Heart left ventricle (tissue), 16 donors: ENCODE results near the gene NMRAL1. TPM values are rescaled to one million over a fixed set of nuclear protein-coding genes. Genes with fewer than 3 reads are reported as not detected.

Experiments used
- ATAC-seq, 4 donors: fragments of 200-7000 bp; cut with Tn5 transposase; one replicate each; pipeline ENCODE4 v1.9.1; 2020 to 2022; ENCODE audit warnings: moderate library complexity in 4 of 4, mild to moderate bottlenecking in 3 of 4, moderate number of reproducible peaks in 1 of 4
- DNase-seq, 5 donors: peaks; one replicate each; pipeline ENCODE4 v3.0.0-alpha.2; 2020
- H3K27ac ChIP-seq, 12 donors: fragments of 200-600 bp; sonication (generic) in 4 of 12; one replicate each; pipeline versions ENCODE4 v1.5.0 to v1.8.0; 2016 to 2022; ENCODE audit warnings: mild to moderate bottlenecking in 2 of 12
- H3K27me3 ChIP-seq, 9 donors: fragments of 200-600 bp; sonication (generic) in 2 of 9; one replicate each; pipeline versions ENCODE4 v1.5.1 to v1.8.0; 2016 to 2022; ENCODE audit warnings: mild to moderate bottlenecking in 3 of 9
- H3K36me3 ChIP-seq, 9 donors: fragments of 200-600 bp; sonication (generic) in 2 of 9; one replicate each; pipeline versions ENCODE4 v1.5.0 to v1.8.0; 2018 to 2022; ENCODE audit warnings: mild to moderate bottlenecking in 2 of 9
- H3K4me1 ChIP-seq, 12 donors: fragments of 200-600 bp; sonication (generic) in 4 of 12; one replicate each; pipeline versions ENCODE4 v1.5.0 to v1.8.0; 2016 to 2022; ENCODE audit warnings: mild to moderate bottlenecking in 3 of 12
- H3K4me3 ChIP-seq, 12 donors: fragments of 200-600 bp; sonication (generic) in 4 of 12; one replicate each; pipeline versions ENCODE4 v1.5.0 to v1.8.0; 2017 to 2022; ENCODE audit warnings: mild to moderate bottlenecking in 9 of 12, moderate library complexity in 4 of 12
- H3K9me3 ChIP-seq, 12 donors: fragments of 200-600 bp; sonication (generic) in 4 of 12; one replicate each; pipeline versions ENCODE4 v1.5.0 to v1.8.0; 2016 to 2022; ENCODE audit warnings: mild to moderate bottlenecking in 1 of 12
- CTCF ChIP-seq, 12 donors: fragments of 200-600 bp; sonication (generic) in 4 of 12; IDR thresholded peaks; one replicate each; pipeline versions ENCODE4 v1.5.0 to v1.8.0; 2018 to 2022; ENCODE audit warnings: antibody characterized with exemption in 12 of 12, mild to moderate bottlenecking in 5 of 12
- POLR2A ChIP-seq, 2 donors: fragments of 450-650 bp; IDR thresholded peaks; one replicate each; pipeline ENCODE4 v1.6.1; 2017; ENCODE audit warnings: antibody characterized with exemption in 2 of 2, mild to moderate bottlenecking in 2 of 2, moderate library complexity in 2 of 2
- WGBS, 4 donors: extraction: QIAGEN DNeasy Blood & Tissue Kit in 2 of 4; methylation state at CpG; one replicate each; pipeline versions ENCODE4 v1.1.5 to v1.1.7; 2013 to 2018; 5-methylcytosine and 5-hydroxymethylcytosine counted together
- intact Hi-C, 10 donors: fragments of 100-400 bp; cut with DNase I; formaldehyde crosslinking; loops; one replicate each; pipeline versions ENCODE4 v1.11.1 to v1.14.2; 2022
- polyA plus RNA-seq, 2 donors: library from polyadenylated mRNA; stranded (reverse); fragments of 200-250 nt; gene quantifications; one replicate each; pipeline ENCODE4 v1.2.3, GENCODE V29; 2013
- total RNA-seq, 9 donors: library from RNA; depleted of rRNA in 2 of 9; stranded (reverse); fragments of >200 nt in 2 of 9; fragmentation: NEBNext Ultra II Directional in 3 of 9; extraction: Animal tissue kit (Norgen Biotek cat#: 25700) in 3 of 9; gene quantifications; one replicate each; pipeline versions ENCODE4 v1.1.0 to v1.2.4, GENCODE V29; 2016 to 2023
- donor health status: ischemic (EF 13 %, LVEDD 7.1; RV severe dilation, severe dysfunction).
- donor health status: healthy with polysubstance abuse.
- donor health status: DM: no; HTN: yes; CAD: no.
- donor health status: DM: no; HTN: no; CAD: no.
- donor health status: ischemic (EF 25% LVEDD 6.9; RV normal size, moderate dysfunction).
- donor health status: ischemic (EF 25% LVEDD 5.7; RV mildly dilated, moderate dysfunction).
- donor health status: healthy.
- donor health status: DM: yes; HTN: yes; CAD: no.
- donor health status: ischemic (EF 35%, LVEDD 5.7; RV mildly dilated, moderate dysfunction).
- donor health status: nonischemic (EF 11% LVEDD 7.7; RV severe dilation, severe dysfunction).
- donor health status: DM: yes; HTN: yes; CAD: no.
- donor health status: PGD.
- donor health status: ischemic (EF 29% LVEDD 5.4; RV normal size, mild dysfunction).
- donor health status: nonischemic (EF 23%, LVEDD 6.1; RV moderate dilation, normal function).

NMRAL1 gene
- total and polyA plus RNA-seq, 11 donors: 12.0 to 47.5 (median 25.4) TPM

- WGBS, 4 donors: 30 to 49% (median 40%) methylated on average over 5 of the region's 5 CpGs
These were observed 41.3 kb upstream of the NMRAL1 start for GRCh38 chr16:4515611-4516233.

GRCh38 chr16:4514606-4515005, 40.2 kb upstream of the NMRAL1 start:
- TF ChIP-seq CTCF (IDR thresholded peaks at IDR 0.05): no peak
- no peak for TF ChIP-seq POLR2A (IDR thresholded peaks at IDR 0.05)
- intact Hi-C loops: loop anchor here in 9 of 10 donors (5.0 to 10.0 kb wide), 4 partner anchors 33 to 443 kb away; partner anchors contain the start of gene SEC14L5 (in 6 of the 9)
- H3K36me3 ChIP-seq: peaks cover 0 to 44% (median 33%) of the 10 kb centered on the region in 9 donors
- ATAC-seq (peak in 3 of 4 donors; percentile 3 to 31 (median 4)), DNase-seq (peak in 2 of 5 donors; percentile 38 to 46)
- WGBS, 4 donors: 23 to 40% (median 35%) methylated on average over 7 of the region's 7 CpGs
- H3K27ac ChIP-seq: peak overlapping the region; percentile 23 to 87 (median 72)
- no peaks in the 10 kb centered on the region for H3K27me3 ChIP-seq
- H3K4me3 ChIP-seq: no peak overlapping the region
- peaks cover 0 to 67% (median 51%) of the 10 kb centered on the region in 12 donors for H3K4me1 ChIP-seq
- no peaks in the 10 kb centered on the region for H3K9me3 ChIP-seq

More at GRCh38 chr16:4515611-4516233, 41.3 kb upstream of the NMRAL1 start:
- intact Hi-C loops: loop anchor here in 6 of 10 donors (10.0 kb wide), 2 partner anchors 69 to 439 kb away; partner anchors contain the start of gene SEC14L5 (in 4 of the 6)
- Histone ChIP-seq H3K9me3 (no peaks in the 10 kb centered on the region), H3K27me3 (no peaks in the 10 kb centered on the region), H3K4me3 (peak overlapping the region in 1 of 12 donors; percentile 4), H3K36me3 (peaks cover 0 to 33% (median 23%) of the 10 kb centered on the region in 9 donors), H3K27ac (peak overlapping the region in 11 of 12 donors; percentile 23 to 87 (median 72)), H3K4me1 (peaks cover 0 to 67% (median 49%) of the 10 kb centered on the region in 12 donors)
- TF ChIP-seq POLR2A (IDR thresholded peaks at IDR 0.05): no peak
- no peak for TF ChIP-seq CTCF (IDR thresholded peaks at IDR 0.05)
- ATAC-seq: peak in 1 of 4 donors; percentile 14
- no peak for DNase-seq

GRCh38 chr16:4513881-4514280, 39.5 kb upstream of the NMRAL1 start:
- Histone ChIP-seq H3K9me3 (no peaks in the 10 kb centered on the region), H3K27me3 (no peaks in the 10 kb centered on the region), H3K27ac (peak overlapping the region; percentile 23 to 87 (median 72)), H3K4me3 (no peak overlapping the region), H3K36me3 (peaks cover 0 to 51% (median 40%) of the 10 kb centered on the region in 9 donors), H3K4me1 (peaks cover 0 to 67% (median 51%) of the 10 kb centered on the region in 12 donors)
- 91 to 95% (median 93%) methylated on average over 5 to 7 of the region's 7 CpGs for WGBS, 4 donors
- TF ChIP-seq CTCF (IDR thresholded peaks at IDR 0.05) (no peak), POLR2A (IDR thresholded peaks at IDR 0.05) (no peak)
- DNase-seq (no peak), ATAC-seq (no peak)
- intact Hi-C loops: loop anchor here in 9 of 10 donors (5.0 to 10.0 kb wide), 4 partner anchors 33 to 443 kb away; partner anchors contain the start of gene SEC14L5 (in 6 of the 9)
